GM23338 (cell line): ENCODE measurements around the gene PGM1.

ENCODE experiments used
- CREB1 ChIP-seq: fragments of 250-450 bp; sonication (Bioruptor Pico); IDR thresholded peaks from 2 replicates; pipeline ENCODE4 v1.5.0; 2020; ENCODE audit warnings: low read depth, mild to moderate bottlenecking, moderate library complexity
- CTCF ChIP-seq, 2 experiments: fragments of 200-600 bp in 1 of 2; sonication (generic) in 1 of 2; conservative IDR thresholded peaks; 2 replicates each; pipeline versions ENCODE4 v1.5.1 to v1.6.1; 2016 to 2017; ENCODE audit warnings: antibody characterized with exemption in 2 of 2, low read depth in 2 of 2, mild to moderate bottlenecking in 2 of 2, moderate library complexity in 1 of 2
- EZH2 ChIP-seq: fragments of 200-600 bp; sonication (generic); IDR thresholded peaks from one replicate; pipeline ENCODE4 v1.8.0; 2017; ENCODE audit warnings: antibody characterized with exemption, mild to moderate bottlenecking, low read depth; ENCODE audit not compliant: unreplicated experiment
- EZH2phosphoT487 ChIP-seq: fragments of 200-600 bp; sonication (generic); IDR thresholded peaks from one replicate; pipeline ENCODE4 v1.8.1; 2018; ENCODE audit warnings: antibody characterized with exemption; ENCODE audit not compliant: unreplicated experiment
- JUNB ChIP-seq: IDR thresholded peaks from one replicate; pipeline ENCODE4 v1.6.1; 2016; ENCODE audit warnings: antibody characterized with exemption; ENCODE audit not compliant: unreplicated experiment
- NANOG ChIP-seq: IDR thresholded peaks from 2 replicates; pipeline ENCODE4 v1.6.1; 2016; ENCODE audit warnings: antibody characterized with exemption, borderline replicate concordance
- POLR2AphosphoS5 ChIP-seq: IDR thresholded peaks from 2 replicates; pipeline ENCODE4 v1.6.1; 2016; ENCODE audit warnings: antibody characterized with exemption, low read depth
- STAT1 ChIP-seq: IDR thresholded peaks from one replicate; pipeline ENCODE4 v1.6.1; 2016; ENCODE audit warnings: antibody characterized with exemption; ENCODE audit not compliant: unreplicated experiment
- TF ChIP-seq, protein P1 (sequence below): IDR thresholded peaks from one replicate; pipeline ENCODE4 v1.6.1; 2018; ENCODE audit warnings: antibody characterized with exemption; ENCODE audit not compliant: unreplicated experiment

DNA sequence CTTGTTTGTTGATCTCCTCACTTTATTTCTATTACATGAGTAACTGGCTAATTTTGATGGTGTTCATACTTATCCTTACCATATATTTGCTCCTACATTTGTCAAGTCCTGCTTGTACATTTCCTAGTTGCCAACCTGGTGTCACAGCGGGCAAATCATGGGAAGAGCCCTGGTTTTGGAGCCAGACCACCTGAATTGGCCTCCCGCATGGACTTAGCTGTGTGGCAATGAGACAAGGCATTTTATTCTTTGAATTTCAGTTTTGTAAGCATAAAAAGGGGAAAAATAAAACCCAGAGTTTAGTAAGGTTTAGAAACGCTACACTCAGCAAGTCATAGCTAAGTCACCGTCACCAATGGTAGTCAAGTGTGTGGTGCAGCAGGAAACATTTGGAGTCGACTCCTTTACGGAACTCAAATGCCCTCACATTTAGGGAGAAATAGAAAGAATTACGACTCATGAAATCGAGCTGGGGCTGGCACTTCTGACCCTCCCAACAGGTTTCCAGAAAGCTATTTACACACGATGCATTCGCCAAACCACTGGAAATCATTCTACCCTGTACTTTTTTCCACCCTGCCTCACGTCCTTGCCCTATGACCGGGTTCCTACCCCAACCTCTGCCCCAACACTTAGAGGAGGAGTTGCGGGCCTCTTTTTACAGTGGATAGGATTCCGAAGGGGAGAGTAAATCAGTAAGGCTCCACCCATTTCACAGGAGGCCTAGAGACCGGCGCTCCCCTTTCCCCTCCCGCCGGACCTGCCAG, 492 bp upstream of the PGM1 start:
- TF ChIP-seq POLR2AphosphoS5 = no peak
- no peak for TF ChIP-seq NANOG
- TF ChIP-seq CTCF (conservative IDR thresholded peaks at IDR 0.05; ENCODE audit: low read depth in 2 of 2) = no peak
- TF ChIP-seq JUNB = no peak
- no peak for TF ChIP-seq STAT1
- TF ChIP-seq EZH2phosphoT487 = no peak
- TF ChIP-seq EZH2 = no peak
- TF ChIP-seq, protein P1, sequence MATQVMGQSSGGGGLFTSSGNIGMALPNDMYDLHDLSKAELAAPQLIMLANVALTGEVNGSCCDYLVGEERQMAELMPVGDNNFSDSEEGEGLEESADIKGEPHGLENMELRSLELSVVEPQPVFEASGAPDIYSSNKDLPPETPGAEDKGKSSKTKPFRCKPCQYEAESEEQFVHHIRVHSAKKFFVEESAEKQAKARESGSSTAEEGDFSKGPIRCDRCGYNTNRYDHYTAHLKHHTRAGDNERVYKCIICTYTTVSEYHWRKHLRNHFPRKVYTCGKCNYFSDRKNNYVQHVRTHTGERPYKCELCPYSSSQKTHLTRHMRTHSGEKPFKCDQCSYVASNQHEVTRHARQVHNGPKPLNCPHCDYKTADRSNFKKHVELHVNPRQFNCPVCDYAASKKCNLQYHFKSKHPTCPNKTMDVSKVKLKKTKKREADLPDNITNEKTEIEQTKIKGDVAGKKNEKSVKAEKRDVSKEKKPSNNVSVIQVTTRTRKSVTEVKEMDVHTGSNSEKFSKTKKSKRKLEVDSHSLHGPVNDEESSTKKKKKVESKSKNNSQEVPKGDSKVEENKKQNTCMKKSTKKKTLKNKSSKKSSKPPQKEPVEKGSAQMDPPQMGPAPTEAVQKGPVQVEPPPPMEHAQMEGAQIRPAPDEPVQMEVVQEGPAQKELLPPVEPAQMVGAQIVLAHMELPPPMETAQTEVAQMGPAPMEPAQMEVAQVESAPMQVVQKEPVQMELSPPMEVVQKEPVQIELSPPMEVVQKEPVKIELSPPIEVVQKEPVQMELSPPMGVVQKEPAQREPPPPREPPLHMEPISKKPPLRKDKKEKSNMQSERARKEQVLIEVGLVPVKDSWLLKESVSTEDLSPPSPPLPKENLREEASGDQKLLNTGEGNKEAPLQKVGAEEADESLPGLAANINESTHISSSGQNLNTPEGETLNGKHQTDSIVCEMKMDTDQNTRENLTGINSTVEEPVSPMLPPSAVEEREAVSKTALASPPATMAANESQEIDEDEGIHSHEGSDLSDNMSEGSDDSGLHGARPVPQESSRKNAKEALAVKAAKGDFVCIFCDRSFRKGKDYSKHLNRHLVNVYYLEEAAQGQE = no peak
- TF ChIP-seq CREB1 (CRISPR knock-in tag) = no peak
